OCI-LY1 (cell line): Measurements from ENCODE around the gene ZNRD2.

Experiments used
- CTCF ChIP-seq: fragments of 200-600 bp; sonication (generic), shearing (Covaris generic); IDR thresholded peaks from 2 replicates; pipeline ENCODE4 v1.5.1; 2017; ENCODE audit warnings: mild to moderate bottlenecking, antibody characterized with exemption, low read length, moderate library complexity, mixed read lengths
- EZH2 ChIP-seq: fragments of 200-600 bp; sonication (generic), shearing (Covaris generic); IDR thresholded peaks from 2 replicates; pipeline ENCODE4 v1.8.0; 2017; ENCODE audit warnings: borderline replicate concordance, mixed run types, mild to moderate bottlenecking, antibody characterized with exemption, low read length, moderate library complexity, mixed read lengths

DNA sequence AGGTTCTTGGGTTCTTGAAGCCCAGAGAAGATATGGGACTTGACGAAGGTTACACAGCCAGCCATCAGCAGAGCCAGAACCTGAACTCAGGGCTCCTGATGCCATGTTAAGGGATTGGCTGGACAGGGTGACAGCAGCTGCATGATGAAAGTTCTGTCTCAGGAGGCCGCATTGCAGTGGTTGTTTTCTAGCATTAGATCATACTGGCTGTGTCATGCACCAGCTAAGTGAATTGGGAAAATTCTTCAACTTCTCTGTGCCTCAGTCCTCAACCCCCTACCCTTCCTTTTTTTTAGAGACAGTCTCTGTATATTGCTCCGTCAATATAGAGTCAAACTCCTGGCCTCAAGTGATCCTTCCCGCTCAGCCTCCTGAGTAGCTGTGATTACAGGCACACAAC lies 6.7 kb upstream of the ZNRD2 start:
- TF ChIP-seq CTCF: no peak
- no peak for TF ChIP-seq EZH2
